GM18861 (cell line): ENCODE data around the gene DDX6.

Experiments
- ATAC-seq: cut with Tn5 transposase; IDR thresholded peaks from one replicate; pipeline ENCODE4 v1.9.1; 2021; ENCODE audit not compliant: unreplicated experiment

DDX6 gene

DNA sequence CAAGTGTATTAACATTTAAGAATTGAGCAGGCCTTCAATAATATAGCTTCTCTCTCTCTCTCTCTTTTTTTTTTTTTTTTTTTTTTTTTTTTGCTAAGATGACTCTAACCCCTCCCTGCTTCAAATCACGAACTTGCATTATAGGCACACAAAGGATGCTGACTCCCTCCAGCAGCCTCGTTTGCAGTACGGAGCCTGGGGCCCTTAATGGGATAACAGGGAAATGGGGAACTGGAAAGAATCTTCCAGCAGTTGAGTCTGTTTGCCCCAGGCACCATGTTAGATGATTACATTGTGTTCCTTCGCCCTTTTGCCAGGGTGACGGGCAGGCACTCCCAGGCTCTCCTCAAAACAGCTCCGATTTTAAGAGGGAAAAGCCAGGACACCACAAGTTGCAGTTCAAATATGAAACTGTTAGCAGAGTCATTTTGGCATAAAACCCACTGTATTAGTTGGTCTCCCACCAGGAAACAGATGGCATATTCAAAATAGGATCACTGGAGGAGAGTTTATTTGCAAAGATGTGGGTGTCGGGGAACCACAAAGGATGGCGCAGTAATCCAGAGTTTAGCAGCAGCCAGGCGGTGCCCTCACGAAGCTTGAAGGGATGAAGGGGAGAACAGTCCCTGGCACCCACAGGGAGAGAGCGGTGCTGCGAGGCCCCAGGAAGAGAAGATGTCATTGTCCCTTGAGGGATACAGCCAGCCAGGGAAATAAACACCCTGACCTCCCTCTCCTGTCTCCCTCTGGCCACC is 85.0 kb downstream of the DDX6 start:
- ATAC-seq, result no peak

DNA sequence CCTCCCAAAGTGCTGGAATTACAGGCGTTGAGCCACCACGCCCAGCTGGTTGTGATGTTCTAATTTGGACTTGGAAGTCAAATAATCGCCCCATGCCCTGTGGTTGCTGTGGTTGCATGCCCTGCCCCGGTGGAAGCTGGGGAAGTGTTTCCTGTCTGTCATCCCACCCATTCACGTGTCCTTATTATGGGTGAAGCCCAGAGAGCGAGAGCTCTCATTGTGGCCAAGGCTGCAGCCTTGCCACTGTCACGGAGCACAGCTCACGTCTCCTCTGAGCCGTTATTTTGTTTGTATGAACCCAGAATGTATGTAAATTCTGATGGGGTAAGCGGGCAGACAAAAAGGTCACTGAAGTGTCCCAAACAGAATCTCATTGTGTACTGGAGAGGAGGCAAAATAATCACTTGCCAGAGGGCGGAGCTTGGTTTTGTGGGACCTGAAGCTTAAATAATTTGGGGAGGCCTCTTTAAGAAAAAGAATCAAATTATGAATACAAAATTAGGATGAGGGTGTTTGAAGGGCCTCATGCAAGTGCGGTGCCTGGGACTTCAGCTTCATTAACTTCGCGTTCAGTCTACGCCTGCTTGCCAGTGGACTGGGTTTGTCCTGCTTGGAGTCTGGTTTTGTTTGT is 85.7 kb downstream of the DDX6 start:
- ATAC-seq, result no peak

DNA sequence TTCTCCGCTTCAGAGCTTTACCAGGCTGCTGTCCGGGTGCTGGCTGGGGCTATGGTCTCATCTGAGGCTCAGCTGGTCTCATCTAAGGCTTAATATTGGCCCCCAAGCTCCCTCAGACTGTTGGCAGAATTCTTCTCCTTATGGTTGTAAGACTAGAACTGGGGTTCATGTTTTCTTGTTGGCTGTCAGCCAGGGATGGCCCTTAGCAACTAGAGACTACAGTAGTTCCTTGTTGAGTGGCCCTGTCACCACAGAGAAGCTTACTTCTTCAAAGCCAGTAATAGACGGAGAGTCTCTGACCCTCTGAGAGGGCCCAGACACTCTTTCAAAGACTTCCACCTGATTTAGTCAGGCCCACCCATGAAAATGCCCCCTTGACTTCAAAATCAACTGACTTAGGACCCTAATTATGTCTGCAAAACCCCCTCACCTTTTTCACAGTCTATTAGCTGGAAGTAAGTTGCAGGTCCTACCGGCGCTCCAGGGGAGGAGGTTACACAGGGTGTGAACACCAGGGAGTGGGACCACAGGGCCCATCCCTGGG is 87.3 kb downstream of the DDX6 start:
- no peak for ATAC-seq

DNA sequence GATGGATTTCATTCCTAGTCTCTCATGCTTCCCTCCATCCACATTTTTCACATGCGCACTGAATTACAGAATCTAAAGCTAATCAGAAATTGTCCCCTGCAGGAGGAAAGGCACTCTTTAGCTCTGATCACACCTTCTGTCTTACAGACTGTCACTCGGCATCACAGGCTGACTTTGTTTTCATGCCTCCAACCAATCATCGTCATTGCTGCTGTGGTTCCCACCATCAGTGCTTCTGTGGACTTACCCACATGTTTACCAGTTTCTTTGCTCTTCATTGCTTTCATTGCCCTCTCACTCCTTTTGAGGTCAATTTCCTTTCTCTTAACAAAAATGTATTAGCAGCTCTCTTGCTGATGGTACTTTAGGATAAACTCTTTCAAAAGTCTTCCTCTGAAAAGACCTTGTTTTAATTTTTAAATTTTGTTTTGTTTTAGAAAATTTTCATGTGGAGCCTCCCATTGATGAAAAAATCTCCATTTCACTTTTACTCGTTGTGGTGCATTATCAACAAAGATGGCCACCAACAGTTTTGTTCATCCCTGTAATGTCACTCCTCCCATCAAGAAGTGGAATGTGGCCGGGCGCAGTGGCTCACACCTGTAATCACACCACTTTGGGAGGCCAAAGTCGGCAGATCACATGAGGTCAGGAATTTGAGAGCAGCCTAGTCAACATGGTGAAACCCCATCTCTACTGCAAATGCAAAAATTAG is 91.3 kb downstream of the DDX6 start:
- ATAC-seq, result no peak
